Measurements from ENCODE around the gene TEAD4. TPM values are rescaled to one million over a fixed set of nuclear protein-coding genes. Genes with fewer than 3 reads are reported as not detected.

TEAD4 gene
- total and polyA plus RNA-seq, 8 donors = 12.2 to 34.1 (median 13.8) TPM

DNA sequence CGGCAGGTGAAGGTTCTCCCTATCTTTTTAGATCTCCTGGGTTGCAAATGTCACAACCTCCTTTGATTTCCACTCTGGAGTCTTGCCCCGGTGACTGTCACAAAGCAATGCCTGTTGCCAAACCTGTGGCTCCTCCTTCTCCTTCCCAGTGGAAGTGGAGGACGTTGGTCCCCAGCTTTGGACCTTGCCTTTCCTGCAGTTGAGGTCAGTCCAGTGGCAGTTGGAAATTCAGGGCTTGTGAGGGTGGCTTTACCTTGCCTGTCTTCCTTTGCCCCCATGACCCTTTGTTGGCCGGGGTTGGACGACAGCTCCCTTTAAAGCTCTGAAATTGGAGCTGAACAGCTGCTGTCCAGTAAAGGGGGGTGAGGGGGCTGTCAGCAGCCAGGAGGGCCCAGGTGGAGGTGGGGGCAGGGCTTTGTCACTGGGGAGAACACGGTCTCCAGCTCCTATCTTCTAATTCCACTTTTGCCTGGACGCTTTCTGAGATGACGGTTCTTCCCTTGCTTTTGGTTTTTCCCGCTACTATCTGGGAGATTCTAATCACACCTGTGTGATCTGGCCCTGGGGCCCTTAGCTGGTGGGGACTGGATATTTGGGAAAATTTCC, 4.1 kb downstream of the TEAD4 start:
- TF ChIP-seq, protein P1, sequence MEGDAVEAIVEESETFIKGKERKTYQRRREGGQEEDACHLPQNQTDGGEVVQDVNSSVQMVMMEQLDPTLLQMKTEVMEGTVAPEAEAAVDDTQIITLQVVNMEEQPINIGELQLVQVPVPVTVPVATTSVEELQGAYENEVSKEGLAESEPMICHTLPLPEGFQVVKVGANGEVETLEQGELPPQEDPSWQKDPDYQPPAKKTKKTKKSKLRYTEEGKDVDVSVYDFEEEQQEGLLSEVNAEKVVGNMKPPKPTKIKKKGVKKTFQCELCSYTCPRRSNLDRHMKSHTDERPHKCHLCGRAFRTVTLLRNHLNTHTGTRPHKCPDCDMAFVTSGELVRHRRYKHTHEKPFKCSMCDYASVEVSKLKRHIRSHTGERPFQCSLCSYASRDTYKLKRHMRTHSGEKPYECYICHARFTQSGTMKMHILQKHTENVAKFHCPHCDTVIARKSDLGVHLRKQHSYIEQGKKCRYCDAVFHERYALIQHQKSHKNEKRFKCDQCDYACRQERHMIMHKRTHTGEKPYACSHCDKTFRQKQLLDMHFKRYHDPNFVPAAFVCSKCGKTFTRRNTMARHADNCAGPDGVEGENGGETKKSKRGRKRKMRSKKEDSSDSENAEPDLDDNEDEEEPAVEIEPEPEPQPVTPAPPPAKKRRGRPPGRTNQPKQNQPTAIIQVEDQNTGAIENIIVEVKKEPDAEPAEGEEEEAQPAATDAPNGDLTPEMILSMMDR (IDR thresholded peaks at IDR 0.05) = no peak
- Histone ChIP-seq H3K4me1 (peaks cover 3 to 9% of the 10 kb centered on the region in 2 donors), H3K27me3 (peaks cover 0 to 53% of the 10 kb centered on the region in 2 donors), H3K4me3 (no peak overlapping the region), H3K27ac (peak overlapping the region; percentile 30 to 74), H3K36me3 (no peaks in the 10 kb centered on the region), H3K9me3 (no peaks in the 10 kb centered on the region)
- ATAC-seq (no peak), DNase-seq (no peak)
- intact Hi-C loops (cut with DNase I) = no loop called here

DNA sequence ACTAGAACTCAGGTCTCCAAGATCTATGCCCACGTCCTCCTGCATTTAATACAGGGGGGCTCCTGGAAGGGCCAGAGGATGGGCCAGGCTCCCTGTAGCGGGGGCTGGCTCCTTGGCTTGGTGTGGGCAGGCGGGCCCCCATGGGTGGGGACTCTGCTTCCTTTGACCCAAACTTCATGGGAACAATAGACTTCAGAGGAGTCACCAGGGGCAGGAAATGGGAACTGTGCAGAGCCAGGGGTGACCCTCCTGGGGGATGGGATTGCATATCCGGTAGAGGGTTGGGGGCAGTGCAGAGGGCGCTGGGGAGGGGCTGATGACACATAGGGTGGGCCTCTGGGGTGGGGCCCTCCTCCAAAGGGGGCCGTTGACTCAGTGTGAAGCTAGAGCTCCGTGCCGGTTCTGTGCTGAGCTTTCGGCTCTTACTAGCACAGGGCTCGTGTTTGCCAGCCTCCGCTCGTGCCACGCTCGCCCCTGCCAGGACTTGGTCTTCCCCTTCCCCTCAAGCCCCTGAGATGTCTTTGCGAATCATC, 4.6 kb downstream of the TEAD4 start:
- Histone ChIP-seq H3K36me3 (no peaks in the 10 kb centered on the region), H3K4me3 (no peak overlapping the region), H3K27me3 (peaks cover 0 to 47% of the 10 kb centered on the region in 2 donors), H3K4me1 (peaks cover 3 to 5% of the 10 kb centered on the region in 2 donors), H3K27ac (peak overlapping the region; percentile 30 to 74), H3K9me3 (no peaks in the 10 kb centered on the region)
- DNase-seq = no peak
- TF ChIP-seq, protein P1 (IDR thresholded peaks at IDR 0.05) = no peak
- no peak for ATAC-seq
- intact Hi-C loops (cut with DNase I) = no loop called here

DNA sequence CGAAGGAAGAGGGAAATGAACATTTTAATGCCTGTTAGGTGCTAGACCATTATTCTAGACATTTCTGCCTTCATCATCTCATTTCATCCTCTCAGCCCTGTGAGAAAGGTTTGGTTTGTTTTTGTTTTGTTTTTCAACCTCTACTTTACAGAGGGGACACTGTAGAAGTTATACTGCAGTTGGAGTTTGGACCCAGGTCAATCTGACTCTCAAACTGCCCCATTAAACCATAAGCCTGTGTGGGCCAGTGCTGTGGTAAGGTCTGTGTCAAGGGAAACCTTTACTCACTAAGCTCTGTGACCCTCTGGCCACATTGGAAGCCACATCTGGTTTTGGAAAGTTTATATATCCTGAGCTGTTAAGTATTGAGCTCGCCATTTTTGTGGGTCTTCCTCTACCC, 8.5 kb downstream of the TEAD4 start:
- H3K9me3 ChIP-seq = no peaks in the 10 kb centered on the region
- H3K27ac ChIP-seq = no peak overlapping the region
- no peak for ATAC-seq
- H3K27me3 ChIP-seq = peaks cover 0 to 16% of the 10 kb centered on the region in 2 donors
- H3K36me3 ChIP-seq = no peaks in the 10 kb centered on the region
- TF ChIP-seq, protein P1 (IDR thresholded peaks at IDR 0.05) = no peak
- peaks cover 0 to 5% of the 10 kb centered on the region in 2 donors for H3K4me1 ChIP-seq
- no peak for DNase-seq
- H3K4me3 ChIP-seq = no peak overlapping the region
- intact Hi-C loops (cut with DNase I) = no loop called here

DNA sequence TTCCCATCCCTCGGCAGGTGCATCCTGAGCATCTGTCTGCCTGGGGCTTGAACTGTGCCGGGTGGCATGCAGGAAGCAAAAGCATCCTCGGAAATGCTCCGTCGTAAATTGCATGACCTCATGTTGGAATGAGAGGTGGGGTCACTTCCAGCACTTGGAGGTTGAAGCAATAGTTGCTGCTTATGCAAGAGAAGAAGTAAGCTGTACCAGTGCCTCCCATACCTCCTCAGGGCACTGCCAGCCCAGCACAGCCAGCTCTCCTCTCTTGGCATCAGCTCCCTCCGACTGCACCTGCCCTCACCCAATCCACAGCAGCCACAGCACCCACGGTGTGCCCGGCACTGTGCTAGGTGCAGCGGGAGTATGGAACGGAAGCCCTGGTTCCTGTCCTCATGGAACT, 11.5 kb downstream of the TEAD4 start:
- Histone ChIP-seq H3K4me3 (no peak overlapping the region), H3K9me3 (no peaks in the 10 kb centered on the region), H3K36me3 (no peaks in the 10 kb centered on the region), H3K27me3 (no peaks in the 10 kb centered on the region), H3K27ac (no peak overlapping the region), H3K4me1 (peaks cover 0 to 7% of the 10 kb centered on the region in 2 donors)
- peak; percentile 24 for ATAC-seq
- DNase-seq = no peak
- TF ChIP-seq, protein P1 (IDR thresholded peaks at IDR 0.05) = no peak
- intact Hi-C loops (cut with DNase I) = no loop called here

DNA sequence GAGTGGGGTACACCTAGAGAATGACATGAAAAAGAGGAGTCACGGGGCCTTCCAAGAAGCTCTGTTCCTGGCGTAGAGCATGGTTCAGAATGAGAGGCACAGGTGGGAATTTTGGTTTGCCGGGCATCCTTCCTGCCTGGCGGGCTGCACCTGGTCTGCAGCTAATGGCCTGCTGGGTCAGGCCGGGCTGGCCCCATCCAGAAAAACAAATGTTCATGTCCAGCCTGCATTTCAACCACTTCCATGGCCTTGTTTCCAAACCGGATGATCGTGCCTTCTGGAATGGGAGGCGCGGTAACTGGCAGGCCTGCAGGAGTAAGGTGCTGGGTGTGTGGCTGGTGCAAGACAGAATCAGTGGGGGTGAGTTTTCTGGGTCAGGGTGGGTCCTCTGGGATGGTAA, 14.4 kb downstream of the TEAD4 start:
- ATAC-seq (no peak), DNase-seq (no peak)
- H3K36me3 ChIP-seq = no peaks in the 10 kb centered on the region
- peaks cover 0 to 10% of the 10 kb centered on the region in 2 donors for H3K4me1 ChIP-seq
- TF ChIP-seq, protein P1 (IDR thresholded peaks at IDR 0.05) = no peak
- no peak overlapping the region for H3K4me3 ChIP-seq
- no peak overlapping the region for H3K27ac ChIP-seq
- no peaks in the 10 kb centered on the region for H3K27me3 ChIP-seq
- intact Hi-C loops (cut with DNase I) = no loop called here
- no peaks in the 10 kb centered on the region for H3K9me3 ChIP-seq
